ENCODE results near the gene HSD11B1L.

The HSD11B1L gene

GRCh38 chr19:5667751-5668271, 13.0 kb upstream of the HSD11B1L start:
- DNase-seq (ENCODE audit: low spot score): no peak

GRCh38 chr19:5669212-5669611, 11.6 kb upstream of the HSD11B1L start:
- DNase-seq (ENCODE audit: low spot score): no peak

GRCh38 chr19:5671600-5671999, 9.2 kb upstream of the HSD11B1L start:
- no peak for DNase-seq (ENCODE audit: low spot score)

GRCh38 chr19:5672708-5673459, 7.9 kb upstream of the HSD11B1L start:
- DNase-seq (ENCODE audit: low spot score): no peak

- no peak for DNase-seq (ENCODE audit: low spot score)
These were observed 7.1 kb upstream of the HSD11B1L start for GRCh38 chr19:5673752-5674151.

- no peak for DNase-seq (ENCODE audit: low spot score)
These were observed 6.1 kb upstream of the HSD11B1L start for GRCh38 chr19:5674714-5675113.

- no peak for DNase-seq (ENCODE audit: low spot score)
These were observed 4.6 kb upstream of the HSD11B1L start for GRCh38 chr19:5676105-5676771.

- no peak for DNase-seq (ENCODE audit: low spot score)
These were observed 4.1 kb upstream of the HSD11B1L start for GRCh38 chr19:5676772-5677105.

- DNase-seq (ENCODE audit: low spot score): no peak
These were observed 3.7 kb upstream of the HSD11B1L start for GRCh38 chr19:5677136-5677535.

GRCh38 chr19:5677580-5677979, 3.2 kb upstream of the HSD11B1L start:
- no peak for DNase-seq (ENCODE audit: low spot score)

- no peak for DNase-seq (ENCODE audit: low spot score)
These were observed 2.6 kb upstream of the HSD11B1L start for GRCh38 chr19:5678071-5678718.

- no peak for DNase-seq (ENCODE audit: low spot score)
These were observed 1.3 kb upstream of the HSD11B1L start for GRCh38 chr19:5679289-5680083.

GRCh38 chr19:5680084-5680436, 767 bp upstream of the HSD11B1L start:
- DNase-seq (ENCODE audit: low spot score): no peak

GRCh38 chr19:5681391-5682106, 722 bp downstream of the HSD11B1L start:
- no peak for DNase-seq (ENCODE audit: low spot score)

- DNase-seq (ENCODE audit: low spot score): no peak
These were observed 1.3 kb downstream of the HSD11B1L start for GRCh38 chr19:5682107-5682482.

- no peak for DNase-seq (ENCODE audit: low spot score)
These were observed 2.5 kb downstream of the HSD11B1L start for GRCh38 chr19:5683177-5683886.

GRCh38 chr19:5684694-5685430, 4.0 kb downstream of the HSD11B1L start:
- DNase-seq (ENCODE audit: low spot score): no peak

- no peak for DNase-seq (ENCODE audit: low spot score)
These were observed 5.5 kb downstream of the HSD11B1L start for GRCh38 chr19:5686326-5686646.

- peak; percentile 95 for DNase-seq (ENCODE audit: low spot score)
These were observed 6.0 kb downstream of the HSD11B1L start for GRCh38 chr19:5686647-5687359.

Measured in CD4-positive, alpha-beta T cell treated with Interleukin-6 at 100 ng/mL for 8 hours (primary cell).